Prostate gland (tissue), 2 donors: ENCODE data around the gene MAPK9.

Experiments
- CTCF ChIP-seq, 4 experiments: fragments of 200-600 bp in 2 of 4; fragments of 450-650 bp in 2 of 4; sonication (generic) in 2 of 4; IDR thresholded peaks; 1 replicate in 3 of 4; 2 replicates in 1 of 4; pipeline ENCODE4 v1.5.1; 2016 to 2019; ENCODE audit warnings: antibody characterized with exemption in 4 of 4, mild to moderate bottlenecking in 2 of 4, moderate library complexity in 2 of 4
- POLR2A ChIP-seq: fragments of 450-650 bp; IDR thresholded peaks from one replicate; pipeline ENCODE4 v1.6.1; 2016; ENCODE audit warnings: antibody characterized with exemption, mild to moderate bottlenecking

DNA sequence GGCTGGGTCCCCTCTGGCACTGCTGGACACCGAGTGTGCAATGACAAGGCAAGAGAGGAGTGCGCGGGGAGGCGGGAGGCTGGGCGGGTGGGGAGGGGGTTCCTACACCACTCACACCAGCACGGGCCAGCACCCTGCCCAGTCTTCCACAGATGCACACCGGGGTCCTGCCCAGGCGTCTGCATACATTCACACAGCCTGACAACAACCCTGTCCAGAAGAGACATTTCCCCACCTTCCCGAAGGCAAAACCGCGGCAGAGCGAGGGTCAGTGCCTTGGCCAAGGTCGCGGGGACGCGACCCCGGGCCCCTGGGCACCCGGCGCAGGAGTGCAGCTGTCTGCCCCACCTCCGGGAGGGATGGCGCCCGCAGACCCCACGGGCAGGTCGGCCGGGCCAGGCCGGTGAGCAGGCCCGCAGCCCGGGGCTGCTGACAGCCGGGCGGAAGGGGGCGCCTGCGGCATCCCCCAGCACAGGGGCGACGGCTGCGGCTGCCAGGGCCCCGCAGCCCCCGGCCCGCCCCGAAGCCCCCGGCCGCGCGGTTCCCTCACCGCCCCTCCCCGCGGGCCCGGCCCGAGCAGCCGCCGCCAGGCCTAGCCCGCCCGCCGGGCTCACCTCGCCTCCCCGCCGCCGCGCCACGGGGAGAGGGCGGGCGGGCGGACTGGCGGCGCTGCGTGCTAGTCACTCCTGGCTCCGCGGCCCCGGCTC is 496 bp downstream of the MAPK9 start:
- peak in 1 of 4 experiments; percentile 11 for TF ChIP-seq CTCF (IDR thresholded peaks at IDR 0.05)
- TF ChIP-seq POLR2A, result no peak
